GM12878 (cell line): ENCODE results near the gene MBD5. TPM values are rescaled to one million over a fixed set of nuclear protein-coding genes. Genes with fewer than 3 reads are reported as not detected.

ENCODE experiments used
- ASH2L ChIP-seq: fragments of 300-600, 200-600 bp; sonication (generic); IDR thresholded peaks from 2 replicates; pipeline ENCODE4 v1.6.1; 2017; ENCODE audit warnings: low read depth, mild to moderate bottlenecking, borderline replicate concordance
- CEBPZ ChIP-seq: fragments of 150-350 bp; IDR thresholded peaks from 2 replicates; pipeline ENCODE4 v1.6.1; 2016; ENCODE audit warnings: low read depth, low read length
- ETV6 ChIP-seq, 2 experiments: fragments of 450-650 bp in 1 of 2; IDR thresholded peaks in 1 of 2; conservative IDR thresholded peaks in 1 of 2; 2 replicates each; pipeline ENCODE4 v1.6.1; 2014; ENCODE audit warnings: antibody characterized with exemption in 1 of 2, borderline replicate concordance in 1 of 2, low read depth in 1 of 2, mild to moderate bottlenecking in 1 of 2, moderate library complexity in 1 of 2
- IKZF2 ChIP-seq, 2 experiments: fragments of 450-650 bp; IDR thresholded peaks; 2 replicates each; pipeline ENCODE4 v1.6.1; 2017; ENCODE audit warnings: mild to moderate bottlenecking in 2 of 2, moderate library complexity in 2 of 2
- MTA2 ChIP-seq: fragments of 450-650 bp; IDR thresholded peaks from 2 replicates; pipeline ENCODE4 v1.6.1; 2016; ENCODE audit warnings: low read depth, mild to moderate bottlenecking, moderate library complexity
- MTA3 ChIP-seq: IDR thresholded peaks from 2 replicates; pipeline ENCODE4 v1.6.1; 2012; ENCODE audit warnings: low read length, inconsistent platforms, borderline replicate concordance
- NKRF ChIP-seq: fragments of 450-650 bp; conservative IDR thresholded peaks from 2 replicates; pipeline ENCODE4 v1.6.1; 2017; ENCODE audit warnings: mild to moderate bottlenecking, moderate library complexity
- PML ChIP-seq: IDR thresholded peaks from 2 replicates; pipeline ENCODE4 v1.6.1; 2012; ENCODE audit warnings: low read length, inconsistent platforms
- POLR2A ChIP-seq: IDR thresholded peaks from 2 replicates; pipeline ENCODE4 v1.6.1; 2011; ENCODE audit warnings: low read depth, mild to moderate bottlenecking, low read length
- POLR2AphosphoS5 ChIP-seq: IDR thresholded peaks from 2 replicates; pipeline ENCODE4 v1.6.1; 2011; ENCODE audit warnings: mild to moderate bottlenecking, low read length, inconsistent platforms
- SPI1 ChIP-seq: IDR thresholded peaks from 2 replicates; pipeline ENCODE4 v1.6.1; 2011; ENCODE audit warnings: low read depth, mild to moderate bottlenecking, low read length, moderate library complexity, borderline replicate concordance; ENCODE audit not compliant: insufficient read depth
- USF1 ChIP-seq: IDR thresholded peaks from 2 replicates; pipeline ENCODE4 v1.6.1; 2011; ENCODE audit warnings: borderline replicate concordance, low read depth, mild to moderate bottlenecking, moderate library complexity, mixed read lengths, low read length; ENCODE audit not compliant: insufficient read depth; ENCODE audit errors: extremely low read length
- ZBTB40 ChIP-seq: fragments of 450-650 bp; IDR thresholded peaks from 2 replicates; pipeline ENCODE4 v1.6.1; 2016; ENCODE audit warnings: mild to moderate bottlenecking, moderate library complexity, borderline replicate concordance
- ZNF207 ChIP-seq: fragments of 450-650 bp; IDR thresholded peaks from 2 replicates; pipeline ENCODE4 v1.6.1; 2014; ENCODE audit warnings: antibody characterized with exemption, mild to moderate bottlenecking, borderline replicate concordance
- ZNF217 ChIP-seq: fragments of 450-650 bp; IDR thresholded peaks from 2 replicates; pipeline ENCODE4 v1.6.1; 2017; ENCODE audit warnings: antibody characterized with exemption, mild to moderate bottlenecking
- ZNF622 ChIP-seq: fragments of 450-650 bp; IDR thresholded peaks from 2 replicates; pipeline ENCODE4 v1.6.1; 2017; ENCODE audit warnings: mild to moderate bottlenecking, inconsistent platforms
- polyA plus RNA-seq, 11 experiments: library from polyadenylated mRNA; depleted of rRNA in 4 of 11; unstranded in 6 of 11; stranded (reverse) in 5 of 11; fragments of >200 nt; fragmentation: Nextera tagmentation in 4 of 11; fragmentation: Illumina TruSeq in 1 of 11; extraction: Ambion mirVana in 4 of 11; extraction: Trizol in 1 of 11; gene quantifications; 1 replicate in 1 of 11; 2 replicates in 10 of 11; pipeline versions ENCODE4 v1.2.1 to v1.2.3, GENCODE V29; 2011 to 2016; ENCODE audit warnings: inconsistent platforms in 2 of 11, missing spikeins in 2 of 11, low read depth in 1 of 11
- total RNA-seq, 4 experiments: library from RNA; depleted of rRNA in 3 of 4; stranded (reverse); fragments of >200 nt in 3 of 4; fragmentation: Illumina TruSeq in 1 of 4; extraction: Trizol in 1 of 4; gene quantifications; 2 replicates each; pipeline versions ENCODE4 v1.2.1 to v1.2.3, GENCODE V29; 2013 to 2021

Gene MBD5
- total and polyA plus RNA-seq, 10 of the 15 experiments (the other 5 are each of a cell fraction or from before 2014, with no cell fraction given), result 7.4 to 58.0 (median 21.2) TPM

- TF ChIP-seq ETV6 (conservative IDR thresholded peaks at IDR 0.05 in 1 of 2, IDR thresholded peaks at IDR 0.05 in 1 of 2; ENCODE audit: borderline replicate concordance in 1 of 2, low read depth in 1 of 2) (peak in 1 of 2 experiments; percentile 86; a peak in 2 of 4 replicates), ZNF217 (no peak), ASH2L (peak; percentile 83; the same call in 1 of the 2 replicates), NKRF (peak; percentile 83), POLR2AphosphoS5 (peak; percentile 81), CEBPZ (no peak), PML (peak; percentile 81), IKZF2 (IDR thresholded peaks at IDR 0.05) (peak; percentile 88 to 94), POLR2A (peak; percentile 90), MTA3 (no peak), MTA2 (peak; percentile 82), ZNF622 (no peak), ZBTB40 (peak; percentile 92), ZNF207 (no peak), SPI1 (peak; percentile 68; the same call in 1 of the 2 replicates), USF1 (peak; percentile 86)
Measured at GRCh38 chr2:148020111-148021058, 506 bp upstream of the MBD5 start, which contains the start of gene ORC4 (continued).
